H9 (cell line): Measurements from ENCODE around the gene FUT6. TPM values are rescaled to one million over a fixed set of nuclear protein-coding genes. Genes with fewer than 3 reads are reported as not detected.

Experiments used
- DNase-seq: peaks from one replicate; pipeline ENCODE4 v3.0.0-alpha.2; 2017
- H2AFZ ChIP-seq: one replicate; pipeline ENCODE4 v1.6.1; 2013; ENCODE audit warnings: mild to moderate bottlenecking, low read length, control low read depth, moderate library complexity
- H2AK5ac ChIP-seq: 2 replicates; pipeline ENCODE4 v1.6.1; 2013; ENCODE audit warnings: low read length, control low read depth, mixed read lengths; ENCODE audit not compliant: insufficient read length
- H2BK120ac ChIP-seq: one replicate; pipeline ENCODE4 v1.6.1; 2013; ENCODE audit warnings: low read depth, mild to moderate bottlenecking, low read length, control low read depth, inconsistent platforms; ENCODE audit not compliant: poor library complexity, severe bottlenecking
- H2BK12ac ChIP-seq: 2 replicates; pipeline ENCODE4 v1.6.1; 2013; ENCODE audit warnings: low read length, control low read depth, mixed read lengths, low read depth; ENCODE audit not compliant: insufficient read length
- H2BK15ac ChIP-seq: 2 replicates; pipeline ENCODE4 v1.6.1; 2013; ENCODE audit warnings: low read depth, low read length, control low read depth
- H2BK20ac ChIP-seq: one replicate; pipeline ENCODE4 v1.6.1; 2013; ENCODE audit warnings: low read depth, mild to moderate bottlenecking, low read length, control low read depth, inconsistent platforms; ENCODE audit not compliant: poor library complexity, severe bottlenecking
- H2BK5ac ChIP-seq: 2 replicates; pipeline ENCODE4 v1.6.1; 2013; ENCODE audit warnings: low read length, control low read depth, mixed read lengths; ENCODE audit not compliant: insufficient read length
- H3K14ac ChIP-seq: 2 replicates; pipeline ENCODE4 v1.6.1; 2013; ENCODE audit warnings: low read length, control low read depth; ENCODE audit not compliant: insufficient read depth
- H3K18ac ChIP-seq: 2 replicates; pipeline ENCODE4 v1.6.1; 2013; ENCODE audit warnings: low read depth, mild to moderate bottlenecking, mixed read lengths, low read length, control low read depth; ENCODE audit not compliant: insufficient read length
- H3K23ac ChIP-seq: 2 replicates; pipeline ENCODE4 v1.6.1; 2013; ENCODE audit warnings: low read length, control low read depth, mixed read lengths, low read depth; ENCODE audit not compliant: insufficient read length
- H3K23me2 ChIP-seq: 2 replicates; pipeline ENCODE4 v1.6.1; 2013; ENCODE audit warnings: low read depth, mild to moderate bottlenecking, mixed read lengths, low read length, control low read depth; ENCODE audit not compliant: insufficient read length, poor library complexity, severe bottlenecking
- H3K27ac ChIP-seq: 2 replicates; pipeline ENCODE4 v1.5.1; 2013; ENCODE audit warnings: low read length, control low read depth, mixed read lengths, low read depth; ENCODE audit not compliant: insufficient read length
- H3K27me3 ChIP-seq: 2 replicates; pipeline ENCODE4 v1.6.1; 2013; ENCODE audit warnings: low read length, control low read depth, inconsistent platforms; ENCODE audit not compliant: insufficient read depth
- H3K4ac ChIP-seq: 2 replicates; pipeline ENCODE4 v1.6.1; 2013; ENCODE audit warnings: low read depth, mild to moderate bottlenecking, control low read depth, inconsistent platforms, low read length, moderate library complexity
- H3K4me1 ChIP-seq: 2 replicates; pipeline ENCODE4 v1.6.1; 2013; ENCODE audit warnings: low read length, control low read depth, inconsistent platforms; ENCODE audit not compliant: insufficient read depth
- H3K4me2 ChIP-seq: 2 replicates; pipeline ENCODE4 v1.6.1; 2013; ENCODE audit warnings: low read length, control low read depth, mixed read lengths; ENCODE audit not compliant: insufficient read length, insufficient read depth
- H3K56ac ChIP-seq: 2 replicates; pipeline ENCODE4 v1.6.1; 2013; ENCODE audit warnings: low read depth, mild to moderate bottlenecking, mixed read lengths, low read length, control low read depth; ENCODE audit not compliant: insufficient read length
- H3K79me1 ChIP-seq: 2 replicates; pipeline ENCODE4 v1.6.1; 2013; ENCODE audit warnings: low read depth, mild to moderate bottlenecking, moderate library complexity, low read length, control low read depth, inconsistent platforms; ENCODE audit not compliant: insufficient read depth, poor library complexity, severe bottlenecking
- H3K79me2 ChIP-seq: 2 replicates; pipeline ENCODE4 v1.6.1; 2013; ENCODE audit warnings: low read length, control low read depth, inconsistent platforms; ENCODE audit not compliant: insufficient read depth
- H3K9ac ChIP-seq: 2 replicates; pipeline ENCODE4 v1.6.1; 2013; ENCODE audit warnings: low read length, control low read depth, mixed read lengths; ENCODE audit not compliant: insufficient read length; ENCODE audit errors: extremely low read depth
- H3K9me3 ChIP-seq: one replicate; pipeline ENCODE4 v1.6.1; 2013; ENCODE audit warnings: low read depth, low read length, inconsistent platforms; ENCODE audit not compliant: control insufficient read depth
- H3T11ph ChIP-seq: one replicate; pipeline ENCODE4 v1.6.1; 2013; ENCODE audit warnings: mild to moderate bottlenecking, low read length, control low read depth, inconsistent platforms
- H4K20me1 ChIP-seq: one replicate; pipeline ENCODE4 v1.6.1; 2013; ENCODE audit not compliant: control insufficient read depth, insufficient read length, insufficient read depth
- H4K5ac ChIP-seq: 2 replicates; pipeline ENCODE4 v1.6.1; 2013; ENCODE audit warnings: low read depth, mild to moderate bottlenecking, mixed read lengths, low read length, control low read depth; ENCODE audit not compliant: insufficient read length
- H4K8ac ChIP-seq: replicated peaks from 2 replicates; pipeline ENCODE4 v1.6.1; 2013; ENCODE audit warnings: low read length, control low read depth, mixed read lengths, low read depth; ENCODE audit not compliant: insufficient read length
- H4K91ac ChIP-seq: 2 replicates; pipeline ENCODE4 v1.6.1; 2013; ENCODE audit warnings: low read depth, mild to moderate bottlenecking, moderate library complexity, mixed read lengths, low read length, control low read depth; ENCODE audit not compliant: insufficient read length
- H3K27ac Mint-ChIP-seq, 3 experiments: 2 replicates in 2 of 3; 3 replicates in 1 of 3; pipeline ENCODE4 v1.8.0; 2020 to 2021; ENCODE audit warnings: mixed read lengths in 3 of 3, mild to moderate bottlenecking in 1 of 3, moderate library complexity in 1 of 3
- H3K27me3 Mint-ChIP-seq: 2 replicates; pipeline ENCODE4 v1.8.0; 2021; ENCODE audit warnings: low read depth, mild to moderate bottlenecking, moderate library complexity, mixed read lengths
- H3K36me3 Mint-ChIP-seq, 3 experiments: 2 replicates in 2 of 3; 3 replicates in 1 of 3; pipeline ENCODE4 v1.8.0; 2020 to 2021; ENCODE audit warnings: low read depth in 3 of 3, mixed read lengths in 3 of 3; ENCODE audit not compliant: insufficient read depth in 1 of 3
- H3K4me1 Mint-ChIP-seq, 2 experiments: 2 replicates each; pipeline ENCODE4 v1.8.0; 2020; ENCODE audit warnings: mixed read lengths in 2 of 2
- H3K4me3 Mint-ChIP-seq, 2 experiments: 2 replicates in 1 of 2; 3 replicates in 1 of 2; pipeline ENCODE4 v1.8.0; 2020 to 2021; ENCODE audit warnings: mild to moderate bottlenecking in 2 of 2, mixed read lengths in 2 of 2, moderate library complexity in 1 of 2
- H3K9me3 Mint-ChIP-seq, 2 experiments: 2 replicates in 1 of 2; 3 replicates in 1 of 2; pipeline ENCODE4 v1.8.0; 2020; ENCODE audit warnings: mild to moderate bottlenecking in 2 of 2, mixed read lengths in 2 of 2, moderate library complexity in 1 of 2
- WGBS: extraction: QIAGEN DNeasy Blood & Tissue Kit; methylation state at CpG from one replicate; pipeline ENCODE4 v1.1.7; 2013; ENCODE audit warnings: missing lambda C conversion rate, low lambda C conversion rate, mixed read lengths; ENCODE audit not compliant: insufficient read length; ENCODE audit errors: extremely low coverage; 5-methylcytosine and 5-hydroxymethylcytosine counted together
- total RNA-seq: library from RNA; stranded (reverse); gene quantifications from 2 replicates; pipeline ENCODE4 v1.2.1, GENCODE V29; 2021
- TF ChIP-seq, protein P1 (sequence below): fragments of 200-600 bp; sonication (generic); conservative IDR thresholded peaks from 3 replicates; pipeline ENCODE4 v1.8.0; 2021; ENCODE audit warnings: antibody characterized with exemption, mild to moderate bottlenecking

The FUT6 gene
- total RNA-seq, 1 experiment from 2014 or later: 0.13 TPM

DNA sequence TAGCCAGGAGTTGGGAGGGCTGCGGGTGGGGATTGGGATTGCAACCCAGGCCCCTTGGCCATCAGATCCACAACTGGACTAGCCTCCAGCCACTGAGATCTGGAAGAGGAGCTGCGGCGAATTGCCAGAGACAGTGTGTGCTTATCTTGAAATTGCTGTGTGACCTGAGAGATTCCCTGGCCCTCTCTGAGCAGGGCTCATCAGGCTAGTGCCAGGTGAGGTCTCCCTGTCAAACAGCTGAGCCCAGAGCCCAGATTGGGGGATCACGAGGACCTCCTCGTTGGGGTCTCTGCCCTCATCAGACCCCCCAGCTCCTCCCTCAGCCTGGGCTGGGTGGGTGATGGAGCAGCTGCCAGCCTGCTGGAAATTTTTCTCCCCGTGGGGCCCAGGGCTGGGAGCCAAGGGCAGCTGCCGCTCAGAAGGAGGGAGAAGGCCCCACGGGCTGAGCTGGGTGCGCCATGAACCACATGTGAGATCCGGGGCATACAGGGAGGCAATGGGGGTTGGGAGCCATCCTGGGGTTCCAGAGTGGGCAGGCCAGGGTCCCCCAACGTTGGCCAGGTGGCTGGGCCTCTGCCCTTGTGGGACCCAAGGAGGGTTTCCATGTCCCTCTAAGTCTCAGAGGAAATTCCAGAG is 23.6 kb upstream of the FUT6 start:
- H3K4me3 Mint-ChIP-seq: no peak overlapping the region
- H3K9ac ChIP-seq: no peak overlapping the region
- H3K9me3 ChIP-seq: no peaks in the 10 kb centered on the region
- H4K91ac ChIP-seq: no peak overlapping the region
- H3K36me3 Mint-ChIP-seq: no peaks in the 10 kb centered on the region
- no peaks in the 10 kb centered on the region for H3K9me3 Mint-ChIP-seq
- no peak overlapping the region for H2BK120ac ChIP-seq
- H3K4me1 ChIP-seq: no peaks in the 10 kb centered on the region
- H3K23me2 ChIP-seq: no peaks in the 10 kb centered on the region
- H4K5ac ChIP-seq: no peak overlapping the region
- no peaks in the 10 kb centered on the region; a peak in 1 of 4 replicates for H3K4me1 Mint-ChIP-seq
- H3K23ac ChIP-seq: no peak overlapping the region
- TF ChIP-seq, protein P1, sequence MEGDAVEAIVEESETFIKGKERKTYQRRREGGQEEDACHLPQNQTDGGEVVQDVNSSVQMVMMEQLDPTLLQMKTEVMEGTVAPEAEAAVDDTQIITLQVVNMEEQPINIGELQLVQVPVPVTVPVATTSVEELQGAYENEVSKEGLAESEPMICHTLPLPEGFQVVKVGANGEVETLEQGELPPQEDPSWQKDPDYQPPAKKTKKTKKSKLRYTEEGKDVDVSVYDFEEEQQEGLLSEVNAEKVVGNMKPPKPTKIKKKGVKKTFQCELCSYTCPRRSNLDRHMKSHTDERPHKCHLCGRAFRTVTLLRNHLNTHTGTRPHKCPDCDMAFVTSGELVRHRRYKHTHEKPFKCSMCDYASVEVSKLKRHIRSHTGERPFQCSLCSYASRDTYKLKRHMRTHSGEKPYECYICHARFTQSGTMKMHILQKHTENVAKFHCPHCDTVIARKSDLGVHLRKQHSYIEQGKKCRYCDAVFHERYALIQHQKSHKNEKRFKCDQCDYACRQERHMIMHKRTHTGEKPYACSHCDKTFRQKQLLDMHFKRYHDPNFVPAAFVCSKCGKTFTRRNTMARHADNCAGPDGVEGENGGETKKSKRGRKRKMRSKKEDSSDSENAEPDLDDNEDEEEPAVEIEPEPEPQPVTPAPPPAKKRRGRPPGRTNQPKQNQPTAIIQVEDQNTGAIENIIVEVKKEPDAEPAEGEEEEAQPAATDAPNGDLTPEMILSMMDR: no peak
- H4K8ac ChIP-seq: no peak overlapping the region
- H3K4me2 ChIP-seq: no peak overlapping the region
- H2BK12ac ChIP-seq: no peak overlapping the region
- no peak for DNase-seq
- H2BK5ac ChIP-seq: no peak overlapping the region
- H3K27ac Mint-ChIP-seq: no peak overlapping the region; a peak in 1 of 7 replicates
- no peaks in the 10 kb centered on the region for H4K20me1 ChIP-seq
- no peaks in the 10 kb centered on the region for H3K27me3 ChIP-seq
- no peak overlapping the region for H3K18ac ChIP-seq
- H3K27ac ChIP-seq: no peak overlapping the region
- no peak overlapping the region for H2AK5ac ChIP-seq
- WGBS: no CpG with 5 or more reads among the region's 11 CpGs
- H2AFZ ChIP-seq: no peak overlapping the region
- peaks cover 33% of the 10 kb centered on the region for H3K27me3 Mint-ChIP-seq
- H3K79me1 ChIP-seq: no peaks in the 10 kb centered on the region
- no peaks in the 10 kb centered on the region for H3K79me2 ChIP-seq
- no peak overlapping the region for H3T11ph ChIP-seq
- no peak overlapping the region for H3K56ac ChIP-seq
- H2BK15ac ChIP-seq: no peak overlapping the region
- H2BK20ac ChIP-seq: no peak overlapping the region
- no peak overlapping the region; the same call in 1 of the 2 replicates for H3K4ac ChIP-seq
- no peak overlapping the region for H3K14ac ChIP-seq
